Measurements from ENCODE around the gene ABHD12B.

DNA sequence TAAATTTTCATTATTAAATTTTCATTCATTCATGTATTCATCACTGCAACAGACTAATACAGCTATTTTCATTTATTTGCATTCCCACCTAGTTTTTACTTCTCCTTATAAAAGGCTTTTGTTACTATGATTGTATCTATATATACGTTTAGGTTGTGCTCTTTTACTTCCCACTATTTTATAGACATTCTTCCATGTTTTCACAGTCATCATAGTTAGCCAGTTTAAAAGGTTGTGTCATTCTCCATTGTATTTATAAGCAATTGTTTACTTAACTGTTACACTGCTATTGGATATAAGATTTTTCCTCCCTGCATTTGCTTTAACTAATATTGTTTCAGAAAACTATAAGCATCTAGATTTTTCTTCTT, 12.0 kb downstream of the ABHD12B start:
- TF ChIP-seq CTCF (IDR thresholded peaks at IDR 0.05) = no peak
- TF ChIP-seq POLR2A (IDR thresholded peaks at IDR 0.05) = no peak
- TF ChIP-seq EP300 (IDR thresholded peaks at IDR 0.05) = no peak
- no peak for TF ChIP-seq POLR2AphosphoS5 (IDR thresholded peaks at IDR 0.05)

Data from gastroesophageal sphincter (tissue), 3 donors.